Fibroblast of pulmonary artery (primary cell): ENCODE measurements around the gene ZNF684.
"Not testable (repeated sequence)": the region's sequence is repeated elsewhere in the genome, so short reads cannot be mapped to it uniquely, and the experiment has no call there.

Source experiments
- DNase-seq: peaks from one replicate; pipeline ENCODE4 v3.0.0-alpha.2; 2010; ENCODE audit warnings: low read depth
- H3K4me3 ChIP-seq: replicated peaks from 2 replicates; pipeline ENCODE4 v1.5.1; 2011; ENCODE audit warnings: low read depth, mild to moderate bottlenecking, control low read depth, low read length, moderate library complexity
- CTCF ChIP-seq: IDR thresholded peaks from 2 replicates; pipeline ENCODE4 v1.5.1; 2011; ENCODE audit warnings: mild to moderate bottlenecking, control low read depth, low read length, inconsistent platforms; ENCODE audit errors: missing control alignments

Gene ZNF684

GRCh38 chr1:40531381-40532061, at the start of gene ZNF684:
Gene ZNF684, plus strand, starts transcription at chr1:40531637. Its CDS starts 1,530 bp downstream, at chr1:40533167.
- peak within 1 kb of the TSS; percentile 92 for H3K4me3 ChIP-seq
- DNase-seq: peak; percentile 96
- no peak for TF ChIP-seq CTCF

- TF ChIP-seq CTCF: no peak
- no peak for DNase-seq
- H3K4me3 ChIP-seq: no peak overlapping the region
Observed at GRCh38 chr1:40495315-40495903, 36.0 kb upstream of the ZNF684 start.

DNA sequence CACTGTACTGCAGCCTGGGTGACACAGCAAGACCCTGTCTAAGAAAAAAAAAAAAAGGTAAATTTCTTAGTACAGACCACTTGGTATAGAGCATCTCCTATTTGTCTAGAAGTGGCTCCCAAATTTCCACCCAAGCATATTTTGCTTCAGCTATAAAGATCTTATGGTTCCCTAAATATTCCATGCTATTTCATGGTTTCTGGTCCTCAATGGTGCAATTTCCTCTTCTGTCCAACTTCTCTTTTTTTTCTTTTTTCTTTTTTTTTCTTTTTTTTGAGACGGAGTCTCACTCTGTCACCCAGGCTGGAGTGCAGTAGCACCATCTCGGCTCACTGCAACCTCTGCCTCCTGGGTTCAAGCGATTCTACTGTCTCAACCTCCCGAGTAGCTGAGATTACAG, 28.8 kb upstream of the ZNF684 start:
- H3K4me3 ChIP-seq, DNase-seq: not testable (repeated sequence)

DNA sequence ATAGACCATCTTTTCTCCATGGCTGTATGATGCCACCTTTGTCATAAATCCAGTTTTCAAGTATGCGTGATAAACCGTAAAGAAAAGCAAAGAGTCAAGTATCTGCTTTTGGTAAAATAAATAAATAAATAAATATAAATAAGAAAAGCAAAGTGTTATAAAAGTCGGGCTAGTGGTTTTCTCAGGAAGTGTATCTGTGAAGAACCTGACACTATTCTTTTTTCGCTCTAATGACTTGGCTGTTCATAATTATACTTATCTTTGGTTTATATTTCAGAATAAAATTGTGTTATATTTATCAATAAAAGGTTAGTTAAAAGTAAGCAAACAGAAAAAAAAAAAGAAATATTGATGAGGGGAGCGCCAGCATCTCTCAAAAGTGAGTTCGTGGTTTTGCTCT, 23.5 kb upstream of the ZNF684 start:
- no peak for TF ChIP-seq CTCF
- no peak for DNase-seq
- peak overlapping the region; percentile 75 for H3K4me3 ChIP-seq

- peak within 1 kb of the TSS; percentile 75 for H3K4me3 ChIP-seq
- peak; percentile 81 for DNase-seq
- TF ChIP-seq CTCF: no peak
Observed at GRCh38 chr1:40508375-40509341, 22.8 kb upstream of the ZNF684 start, which contains the start of gene EXO5. Gene EXO5, plus strand, starts transcription at chr1:40508767. Its CDS starts 5,778 bp downstream, at chr1:40514545.

DNA sequence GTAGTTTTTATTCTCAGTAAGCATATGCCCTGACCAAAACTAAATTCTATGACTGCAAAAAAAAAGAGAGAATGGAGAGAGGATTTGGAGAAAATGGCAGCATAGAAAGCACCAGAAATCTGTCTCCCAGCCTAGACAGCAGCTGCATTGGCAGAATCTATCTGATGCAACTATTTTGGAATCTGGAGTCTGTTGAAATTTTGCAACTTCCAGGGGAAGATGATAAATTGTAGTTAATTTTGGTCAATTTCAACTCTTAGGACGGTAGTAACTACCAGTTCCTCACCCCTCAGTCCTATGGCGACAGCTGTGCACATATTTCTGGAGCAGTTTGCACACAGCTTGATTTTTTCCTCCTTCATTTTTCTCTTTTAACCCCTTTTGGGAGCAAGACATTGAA, 11.9 kb upstream of the ZNF684 start:
- no peak for TF ChIP-seq CTCF
- DNase-seq: peak; percentile 7

DNA sequence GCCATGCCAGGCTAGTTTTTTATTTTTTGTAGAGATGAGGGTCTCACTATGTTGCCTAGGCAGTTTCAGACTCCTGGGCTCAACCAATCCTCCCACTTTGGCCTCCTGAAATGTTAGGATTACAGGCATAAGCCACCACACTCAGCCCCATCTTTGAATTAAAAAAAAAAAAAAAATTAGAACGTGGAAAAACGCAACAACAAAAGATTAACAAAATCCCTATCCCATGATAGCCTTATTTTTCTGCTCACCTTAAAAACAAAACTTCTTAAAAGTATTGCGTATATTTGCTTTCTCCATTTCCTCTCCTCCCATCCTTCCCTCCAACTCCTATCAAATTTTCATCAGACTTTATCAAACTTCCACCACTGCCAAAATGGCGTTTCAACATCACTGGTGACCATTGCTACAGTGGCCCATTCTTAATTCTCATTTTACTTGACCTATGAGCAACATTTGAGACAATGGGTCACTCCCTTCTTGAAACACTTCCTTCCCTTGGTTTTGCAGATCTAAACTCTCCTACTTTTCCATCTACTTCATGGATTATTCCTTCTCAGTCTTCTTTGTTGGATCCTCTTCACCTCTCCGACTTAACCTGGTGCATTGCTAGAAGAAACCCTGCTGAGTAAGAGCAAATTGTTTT, 579 bp upstream of the ZNF684 start:
- TF ChIP-seq CTCF: no peak
- H3K4me3 ChIP-seq: peak overlapping the region; percentile 92
- DNase-seq: peak; percentile 67

More for the DNA sequence above, 11.9 kb upstream of the ZNF684 start:
- H3K4me3 ChIP-seq: no peak overlapping the region
